Esophagus squamous epithelium (tissue), 5 donors: ENCODE results near the gene KANK4. TPM values are rescaled to one million over a fixed set of nuclear protein-coding genes. Genes with fewer than 3 reads are reported as not detected.

Source experiments
- DNase-seq: peaks from one replicate; lab custom pipeline; 2025; lab: John Stamatoyannopoulos, UW
- H3K27ac ChIP-seq, 4 donors: fragments of 200-600 bp; sonication (generic); one replicate each; pipeline ENCODE4 v1.5.1; 2016 to 2019; ENCODE audit warnings: mild to moderate bottlenecking in 1 of 4
- H3K27me3 ChIP-seq, 4 donors: fragments of 200-600 bp; sonication (generic); 1 replicate in 3 of 4; 2 replicates in 1 of 4; pipeline versions ENCODE4 v1.5.1 to v1.6.0; 2017 to 2021; ENCODE audit warnings: antibody characterized with exemption in 1 of 4
- H3K36me3 ChIP-seq, 3 donors: fragments of 200-600 bp; sonication (generic); one replicate each; pipeline ENCODE4 v1.5.1; 2016 to 2019
- H3K4me1 ChIP-seq, 3 donors: fragments of 200-600 bp; sonication (generic); one replicate each; pipeline ENCODE4 v1.5.1; 2017 to 2019
- H3K4me3 ChIP-seq, 4 donors: fragments of 200-600 bp; sonication (generic); 1 replicate in 3 of 4; 2 replicates in 1 of 4; pipeline ENCODE4 v1.5.1; 2016 to 2019; ENCODE audit warnings: mild to moderate bottlenecking in 2 of 4, moderate library complexity in 1 of 4
- H3K9me3 ChIP-seq, 3 donors: fragments of 200-600 bp; sonication (generic); one replicate each; pipeline ENCODE4 v1.5.1; 2016 to 2019
- CTCF ChIP-seq, 6 experiments: fragments of 450-650 bp in 4 of 6; fragments of 200-600 bp in 2 of 6; sonication (generic) in 2 of 6; IDR thresholded peaks; one replicate each; pipeline ENCODE4 v1.5.1; 2016 to 2019; ENCODE audit warnings: antibody characterized with exemption in 6 of 6, mild to moderate bottlenecking in 4 of 6, moderate library complexity in 4 of 6
- POLR2A ChIP-seq, 4 donors: fragments of 450-650 bp; IDR thresholded peaks; one replicate each; pipeline ENCODE4 v1.6.1; 2017; ENCODE audit warnings: antibody characterized with exemption in 4 of 4, mild to moderate bottlenecking in 4 of 4, moderate library complexity in 3 of 4
- WGBS, 2 donors: methylation state at CpG; one replicate each; pipeline ENCODE4 v1.1.5; 2018; 5-methylcytosine and 5-hydroxymethylcytosine counted together
- intact Hi-C: fragments of 100-400 bp; cut with DNase I; formaldehyde crosslinking; loops from one replicate; pipeline ENCODE4 v1.15.0; 2022
- total RNA-seq, 4 donors: library from RNA; depleted of rRNA; stranded (reverse); fragments of >200 nt; gene quantifications; one replicate each; pipeline ENCODE4 v1.1.0, GENCODE V29; 2016
- donor health status: DM: yes; HTN: yes; CAD: no.

KANK4 gene
- total RNA-seq, 4 donors from 2014 or later = 0.19 TPM; not detected in 3

GRCh38 chr1:62228883-62229187 is 90.4 kb downstream of the KANK4 start:
- Histone ChIP-seq H3K36me3 (no peaks in the 10 kb centered on the region), H3K4me1 (peaks cover 0 to 8% (median 0%) of the 10 kb centered on the region in 3 donors), H3K27ac (no peak overlapping the region), H3K9me3 (no peaks in the 10 kb centered on the region), H3K27me3 (peaks cover 0 to 6% (median 0%) of the 10 kb centered on the region in 4 donors), H3K4me3 (no peak overlapping the region)
- TF ChIP-seq CTCF (IDR thresholded peaks at IDR 0.05) (no peak), POLR2A (IDR thresholded peaks at IDR 0.05) (no peak)
- 65 to 82% methylated on average over 2 to 3 of the region's 4 CpGs for WGBS, 2 donors
- DNase-seq = no peak
- intact Hi-C loops = no loop called here

- TF ChIP-seq POLR2A (IDR thresholded peaks at IDR 0.05) (no peak), CTCF (IDR thresholded peaks at IDR 0.05) (no peak)
- H3K36me3 ChIP-seq = no peaks in the 10 kb centered on the region
- intact Hi-C loops = no loop called here
- no peaks in the 10 kb centered on the region for H3K9me3 ChIP-seq
- H3K27me3 ChIP-seq = peaks cover 0 to 5% (median 0%) of the 10 kb centered on the region in 4 donors
- 85 to 93% methylated on average over 6 to 8 of the region's 12 CpGs for WGBS, 2 donors
- no peak overlapping the region for H3K4me3 ChIP-seq
- no peak for DNase-seq
- peaks cover 0 to 8% (median 0%) of the 10 kb centered on the region in 3 donors for H3K4me1 ChIP-seq
- H3K27ac ChIP-seq = no peak overlapping the region
Observed at GRCh38 chr1:62228136-62228882, 90.9 kb downstream of the KANK4 start.

GRCh38 chr1:62227496-62227895 is 91.7 kb downstream of the KANK4 start:
- intact Hi-C loops = no loop called here
- DNase-seq = no peak

GRCh38 chr1:62224182-62224581 is 95.1 kb downstream of the KANK4 start:
- Histone ChIP-seq H3K27me3 (peaks cover 0 to 5% (median 0%) of the 10 kb centered on the region in 4 donors), H3K27ac (no peak overlapping the region), H3K36me3 (no peaks in the 10 kb centered on the region), H3K4me1 (no peaks in the 10 kb centered on the region), H3K9me3 (no peaks in the 10 kb centered on the region), H3K4me3 (no peak overlapping the region)
- no peak for DNase-seq
- TF ChIP-seq CTCF (IDR thresholded peaks at IDR 0.05) = no peak
- WGBS, 2 donors = 56 to 89% methylated on average over 2 to 3 of the region's 3 CpGs
- intact Hi-C loops = no loop called here

More at GRCh38 chr1:62227496-62227895, 91.7 kb downstream of the KANK4 start:
- Histone ChIP-seq H3K27ac (no peak overlapping the region), H3K27me3 (peaks cover 0 to 5% (median 0%) of the 10 kb centered on the region in 4 donors), H3K9me3 (no peaks in the 10 kb centered on the region), H3K36me3 (no peaks in the 10 kb centered on the region), H3K4me1 (peaks cover 0 to 5% (median 0%) of the 10 kb centered on the region in 3 donors), H3K4me3 (no peak overlapping the region)
- TF ChIP-seq CTCF (IDR thresholded peaks at IDR 0.05) = no peak
- no peak for TF ChIP-seq POLR2A (IDR thresholded peaks at IDR 0.05)
- WGBS, 2 donors = 66 to 100% methylated on average over 5 of the region's 11 CpGs

GRCh38 chr1:62222321-62222720 is 96.9 kb downstream of the KANK4 start:
- whole genome bisulfite sequencing, 2 donors = 74 to 81% methylated on average over 6 to 7 of the region's 9 CpGs
- H3K27ac ChIP-seq = no peak overlapping the region
- no peaks in the 10 kb centered on the region for H3K4me1 ChIP-seq
- no peak for DNase-seq
- H3K9me3 ChIP-seq = no peaks in the 10 kb centered on the region
- TF ChIP-seq POLR2A (IDR thresholded peaks at IDR 0.05) (no peak), CTCF (IDR thresholded peaks at IDR 0.05) (no peak)
- intact Hi-C loops = no loop called here
- no peaks in the 10 kb centered on the region for H3K27me3 ChIP-seq
- H3K4me3 ChIP-seq = no peak overlapping the region
- H3K36me3 ChIP-seq = no peaks in the 10 kb centered on the region
